Stimulated activated CD4-positive, alpha-beta T cell treated with anti-CD3 and anti-CD28 coated beads, Interleukin-15, amount 100 ng/mL, for 1 hour (primary cell): ENCODE measurements around the gene CEP55.

Experiments used
- DNase-seq, 2 donors: peaks; one replicate each; pipeline ENCODE4 v3.0.0-alpha.2; 2020; ENCODE audit warnings: low read depth in 1 of 2, low spot score in 1 of 2

The CEP55 gene

DNA sequence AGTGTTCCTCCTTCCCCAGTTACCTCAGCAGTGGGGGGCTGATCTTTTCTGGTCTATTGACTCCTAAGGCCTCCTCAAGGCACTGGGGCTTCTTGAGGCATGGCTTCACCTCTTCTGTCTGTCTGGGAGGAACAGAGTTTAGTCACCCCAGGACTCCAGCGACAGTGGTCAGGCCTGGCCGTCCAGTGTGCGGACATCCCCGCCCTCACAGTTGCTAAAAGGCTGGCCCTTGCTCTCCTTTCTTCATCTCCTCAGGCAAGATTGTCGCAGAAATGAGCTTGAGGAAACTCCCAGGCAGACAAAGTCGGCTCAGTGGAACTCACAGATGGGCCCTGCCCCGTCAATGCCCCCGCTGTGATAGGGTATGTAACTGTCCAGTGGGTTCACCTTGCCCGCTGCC, 63.1 kb downstream of the CEP55 start:
- no peak for DNase-seq

DNA sequence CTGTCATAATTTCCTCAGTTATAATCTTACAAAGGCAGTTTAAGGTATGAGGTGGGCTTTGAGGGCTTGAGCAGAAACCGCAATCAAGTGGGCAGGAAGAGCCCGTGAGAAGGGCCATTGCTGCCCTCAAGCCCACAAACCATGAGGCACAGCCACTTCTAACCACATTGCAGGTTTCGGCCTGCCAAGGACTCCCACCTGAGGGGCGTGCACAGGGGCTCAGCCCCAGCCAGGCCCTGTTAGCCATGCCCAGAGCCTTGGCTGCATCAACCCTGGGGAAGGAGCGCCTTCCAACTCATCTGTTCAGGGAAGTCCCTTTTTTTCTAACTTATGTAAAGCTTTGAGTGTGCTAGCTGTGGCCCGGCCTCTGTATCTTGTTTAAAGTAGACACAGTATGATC, 64.1 kb downstream of the CEP55 start:
- DNase-seq: no peak

DNA sequence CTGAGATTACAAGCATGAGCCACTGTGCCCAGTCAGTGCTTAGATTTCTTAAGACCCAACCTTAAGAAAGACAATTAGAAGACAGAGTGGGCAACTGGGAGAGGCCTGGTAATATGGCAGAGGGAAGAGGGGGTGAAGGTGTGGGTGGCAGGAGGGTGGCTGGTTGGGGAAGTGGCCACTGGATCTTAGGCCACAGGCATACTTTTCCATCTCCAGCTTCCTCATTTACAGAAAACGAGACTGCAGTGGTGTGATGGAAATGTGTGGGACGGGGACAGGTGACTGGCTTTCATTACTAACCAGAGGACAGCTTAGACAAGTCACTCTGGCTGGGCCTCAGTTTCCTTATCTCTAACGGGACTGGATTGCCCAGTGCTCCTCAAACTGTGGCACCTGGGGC, 69.0 kb downstream of the CEP55 start:
- no peak for DNase-seq

DNA sequence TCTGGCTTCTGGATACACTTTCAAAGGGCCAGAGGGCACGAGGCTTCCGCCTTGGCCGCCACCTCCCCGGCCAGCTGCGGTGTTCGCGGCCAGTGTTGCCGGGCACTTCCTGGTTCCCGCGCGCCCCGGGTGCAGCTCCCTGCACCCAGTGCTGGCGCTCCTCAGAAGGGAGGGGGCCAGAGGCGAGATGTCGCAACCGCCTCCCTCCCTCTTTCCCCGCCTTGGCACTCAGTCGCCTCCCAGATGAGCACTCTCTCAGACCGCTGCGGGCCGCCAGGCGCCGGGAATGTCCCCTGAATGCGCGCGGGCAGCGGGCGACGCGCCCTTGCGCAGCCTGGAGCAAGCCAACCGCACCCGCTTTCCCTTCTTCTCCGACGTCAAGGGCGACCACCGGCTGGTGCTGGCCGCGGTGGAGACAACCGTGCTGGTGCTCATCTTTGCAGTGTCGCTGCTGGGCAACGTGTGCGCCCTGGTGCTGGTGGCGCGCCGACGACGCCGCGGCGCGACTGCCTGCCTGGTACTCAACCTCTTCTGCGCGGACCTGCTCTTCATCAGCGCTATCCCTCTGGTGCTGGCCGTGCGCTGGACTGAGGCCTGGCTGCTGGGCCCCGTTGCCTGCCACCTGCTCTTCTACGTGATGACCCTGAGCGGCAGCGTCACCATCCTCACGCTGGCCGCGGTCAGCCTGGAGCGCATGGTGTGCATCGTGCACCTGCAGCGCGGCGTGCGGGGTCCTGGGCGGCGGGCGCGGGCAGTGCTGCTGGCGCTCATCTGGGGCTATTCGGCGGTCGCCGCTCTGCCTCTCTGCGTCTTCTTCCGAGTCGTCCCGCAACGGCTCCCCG, 70.2 kb downstream of the CEP55 start, which contains the start of gene FFAR4:
FFAR4 (plus strand) TSS at position 231 of the 842 bp plus-strand sequence; CDS start at position 287, 56 bp downstream.
- DNase-seq: no peak

DNA sequence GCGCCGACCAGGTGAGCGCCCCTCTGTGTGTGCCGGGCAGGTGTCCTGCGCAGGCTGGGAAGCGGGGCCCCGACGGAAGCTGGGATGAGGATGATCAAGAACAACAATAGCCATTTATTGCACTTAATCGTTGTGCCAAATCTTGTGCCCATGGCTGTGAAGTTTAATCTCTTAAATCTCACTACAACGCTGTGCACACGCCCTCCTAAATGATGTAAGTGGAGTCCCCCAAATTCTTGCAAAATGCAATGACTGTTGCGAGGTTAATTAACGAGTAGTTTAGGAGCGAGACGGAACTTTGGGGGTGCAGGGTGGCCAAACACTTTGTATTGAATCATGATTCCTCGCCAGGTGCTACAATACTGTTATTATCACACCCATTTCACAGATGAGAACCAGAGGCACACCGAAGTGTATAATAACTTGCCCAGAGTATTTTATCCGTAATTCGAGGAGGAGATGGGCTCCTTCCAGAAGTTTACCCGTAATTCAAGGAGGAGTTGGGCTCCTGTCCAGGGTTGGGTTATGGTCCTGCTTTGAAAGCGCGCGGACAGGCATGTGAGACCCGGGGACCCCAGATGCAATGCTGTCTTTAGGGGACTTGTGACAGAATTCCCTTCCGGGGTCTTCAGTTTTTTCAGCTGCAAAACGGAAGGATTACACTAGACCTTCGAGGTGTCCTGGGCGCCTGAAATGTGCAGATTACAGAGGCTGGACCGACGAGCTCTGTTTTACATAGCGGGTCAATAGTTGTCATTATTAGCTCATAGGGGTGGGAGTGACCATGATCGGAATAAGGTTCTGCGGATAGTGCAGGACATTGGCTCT, 71.1 kb downstream of the CEP55 start:
- no peak for DNase-seq

DNA sequence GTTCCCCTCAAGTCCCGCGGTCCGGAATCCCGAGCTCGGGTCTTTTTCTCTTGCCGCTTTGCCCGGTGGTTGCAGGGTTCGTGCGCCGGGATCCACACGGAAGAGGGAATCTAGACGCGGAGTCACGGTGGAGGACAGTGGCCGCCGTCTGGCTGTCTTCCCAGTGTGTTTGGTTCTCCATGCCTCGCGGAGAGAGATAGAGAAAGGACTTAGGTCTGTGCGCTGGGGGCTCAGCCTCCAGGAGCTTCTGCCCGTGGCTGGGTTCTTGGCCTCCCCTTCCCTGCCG, 71.6 kb downstream of the CEP55 start:
- DNase-seq: no peak

DNA sequence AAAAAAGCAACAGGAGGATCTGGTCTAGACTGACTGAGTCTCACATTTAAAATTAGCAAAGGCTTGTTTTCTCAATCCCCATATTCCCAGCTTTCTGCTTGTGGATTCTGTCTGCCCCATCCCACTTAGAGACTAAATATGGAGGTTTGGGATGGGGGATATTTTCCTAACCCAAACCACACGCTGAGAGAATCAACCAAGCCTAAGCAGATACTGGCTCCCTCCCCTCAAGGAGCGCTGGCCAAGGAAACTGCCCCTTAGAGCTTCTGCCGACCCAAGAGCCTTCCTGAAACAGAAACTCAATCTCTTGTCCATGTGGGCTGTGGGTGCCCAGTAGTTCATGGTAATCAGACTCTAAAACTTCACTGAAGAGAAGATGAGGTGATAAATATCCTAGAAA, 74.0 kb downstream of the CEP55 start:
- DNase-seq: no peak

DNA sequence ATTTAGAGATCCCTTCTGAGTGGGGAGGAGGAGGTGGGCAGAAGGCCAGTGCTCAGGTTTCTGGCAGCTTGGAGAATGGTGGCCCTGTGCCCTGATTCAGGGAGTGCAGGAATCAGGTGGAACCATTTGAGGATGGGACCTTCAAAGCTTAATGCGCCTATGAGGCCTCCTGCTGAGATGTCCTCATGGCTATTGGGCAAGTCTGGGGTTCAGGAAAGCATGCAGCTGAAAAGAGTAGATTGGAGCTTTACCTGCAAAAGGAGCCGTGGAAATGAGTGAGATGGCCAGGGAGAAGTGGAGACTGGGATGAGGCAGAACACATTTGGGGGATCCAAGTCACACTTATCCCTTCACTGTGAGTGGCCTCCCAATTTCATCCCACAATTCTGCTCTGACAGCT, 76.2 kb downstream of the CEP55 start:
- DNase-seq: no peak

DNA sequence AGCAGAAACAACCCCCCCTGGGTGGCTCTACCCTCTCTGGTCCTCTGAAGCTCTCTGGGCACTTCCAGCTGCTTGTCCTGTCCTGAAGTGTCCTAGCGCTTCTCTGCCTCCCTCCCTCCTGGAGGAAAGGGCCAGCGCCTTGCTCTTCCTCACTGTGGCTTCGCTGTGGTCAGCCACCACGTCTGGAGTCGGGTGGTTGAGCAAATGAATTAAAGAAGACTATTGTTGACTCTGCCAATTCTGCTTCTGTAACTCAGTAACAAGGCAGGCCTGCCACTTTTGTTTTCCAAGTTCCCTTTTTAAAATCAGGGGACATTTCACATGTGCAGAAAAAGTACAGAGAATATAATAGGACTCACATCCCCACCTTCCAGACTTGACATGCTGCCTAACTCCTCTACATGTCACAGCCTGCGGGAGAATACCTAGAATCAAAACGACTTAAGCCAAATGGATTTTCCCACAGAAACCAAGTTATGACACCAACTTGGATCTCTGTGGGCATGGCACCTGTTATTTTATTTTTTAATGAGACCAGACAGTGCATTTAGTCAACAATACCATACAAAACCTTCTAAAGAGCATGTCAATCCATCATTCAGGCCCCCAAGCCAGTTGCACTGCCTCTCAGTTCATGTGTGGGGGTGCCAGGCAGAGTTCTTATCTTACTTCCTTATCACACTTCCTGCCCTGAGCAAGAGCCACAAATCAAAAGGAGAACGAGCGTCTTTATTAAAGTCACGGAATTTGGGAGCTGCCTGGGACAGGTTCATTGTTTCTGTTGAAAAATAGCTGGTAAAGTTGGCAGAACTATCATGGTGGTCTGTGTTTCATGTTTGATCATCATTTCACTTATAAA, 76.9 kb downstream of the CEP55 start:
- no peak for DNase-seq

DNA sequence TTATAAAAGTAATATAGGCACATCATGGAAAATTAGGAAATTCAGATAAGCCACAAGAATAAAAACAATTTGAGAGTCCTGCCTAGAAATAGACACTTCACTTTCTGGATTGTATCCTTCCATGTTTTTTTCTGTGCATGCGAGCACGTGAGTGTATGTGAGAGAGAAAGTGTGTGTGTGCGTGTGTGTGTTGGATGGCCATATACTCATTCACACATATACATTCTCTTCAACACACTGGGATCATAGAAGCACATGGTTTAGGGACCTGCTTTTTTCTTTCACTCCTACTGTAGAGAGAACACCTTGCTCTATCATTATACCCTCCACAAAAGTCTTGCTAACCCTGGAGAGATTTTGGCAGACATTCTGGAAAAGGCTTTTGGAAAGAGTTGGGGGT, 77.5 kb downstream of the CEP55 start:
- no peak for DNase-seq

DNA sequence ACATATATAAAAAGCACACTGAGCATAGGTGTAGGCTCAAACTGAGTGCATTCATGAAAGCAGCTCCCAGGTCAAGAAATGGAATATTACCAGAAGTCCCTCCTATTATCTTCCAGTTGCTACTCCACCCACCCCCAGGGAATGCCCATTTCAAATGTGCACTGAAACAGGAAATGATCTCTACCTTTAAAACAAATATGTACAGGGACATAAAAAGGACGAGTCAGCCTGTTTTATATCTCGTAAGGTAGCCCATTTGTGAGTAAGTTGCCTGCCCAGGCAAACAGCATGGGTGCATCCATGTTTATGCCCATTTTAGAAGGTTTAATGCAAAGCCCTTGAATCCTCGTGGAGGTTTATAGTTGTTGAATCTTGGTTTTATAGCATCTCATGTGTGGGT, 80.5 kb downstream of the CEP55 start:
- DNase-seq: no peak

DNA sequence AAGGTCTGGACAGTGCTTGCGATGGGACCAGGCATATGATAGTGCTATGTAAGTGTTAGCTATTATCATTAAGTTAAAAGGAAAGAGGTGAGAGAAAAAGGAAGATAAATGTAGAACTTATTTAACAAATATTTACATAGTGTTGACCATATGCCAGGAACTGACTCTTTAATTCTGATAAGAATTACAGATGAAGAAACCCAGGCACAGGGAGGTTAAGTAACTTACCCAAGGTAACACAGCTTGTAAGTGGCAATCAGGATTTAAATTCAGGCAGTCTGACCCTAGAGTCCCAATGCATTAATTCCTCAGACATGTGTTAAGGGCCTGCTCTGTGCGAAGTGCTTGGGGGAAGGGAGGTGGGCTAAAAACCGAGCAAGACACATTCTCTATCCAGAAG, 81.2 kb downstream of the CEP55 start:
- DNase-seq: no peak
